GM12878 (cell line): ENCODE measurements around the gene LNX2. TPM values are rescaled to one million over a fixed set of nuclear protein-coding genes. Genes with fewer than 3 reads are reported as not detected.

Experiments
- ATAC-seq: fragments of 200-7000 bp; cut with Tn5 transposase; 3 replicates; pipeline ENCODE4 v1.9.1; 2020; ENCODE audit warnings: mild to moderate bottlenecking, moderate library complexity
- BruUV-seq: library from RNA; stranded (reverse); fragments of 400-500 nt; replicated peaks from 2 replicates; lab custom pipeline; 2021; lab: Mats Ljungman, UMichigan
- CTCF ChIA-PET: fragments of 300-600 bp; sonication (Branson Sonifier 250); formaldehyde crosslinking; extraction: SDS; loops from one replicate; lab custom pipeline; 2021; ENCODE audit warnings: inconsistent platforms; lab: Yijun Ruan, JAX
- POLR2A ChIA-PET: fragments of 350-600 bp; formaldehyde crosslinking; extraction: SDS; loops from one replicate; lab custom pipeline; 2021; ENCODE audit warnings: inconsistent platforms; lab: Charles Lee
- RAD21 ChIA-PET: fragments of 300-600 bp; sonication (Branson Sonifier 250); formaldehyde crosslinking; loops from one replicate; lab custom pipeline; 2023; ENCODE audit warnings: antibody characterized with exemption; ENCODE audit not compliant: unreplicated experiment; lab: Charles Lee
- SMC1A ChIA-PET: fragments of 300-600 bp; sonication (Branson Sonifier 250); formaldehyde crosslinking; loops from one replicate; lab custom pipeline; 2023; ENCODE audit not compliant: unreplicated experiment, uncharacterized antibody; lab: Charles Lee
- DNase-seq: peaks from one replicate; pipeline ENCODE4 v3.0.0-alpha.2; 2011; ENCODE audit warnings: low read depth, low spot score
- FAIRE-seq: peaks from 3 replicates; lab custom pipeline; 2011; peaks lifted over from hg19 to GRCh38; lab: Jason Lieb, UNC
- H2AFZ ChIP-seq: 2 replicates; pipeline ENCODE4 v1.6.0; 2011; ENCODE audit warnings: low read depth, low read length, control low read depth; ENCODE audit not compliant: control insufficient read depth
- H3K27ac ChIP-seq: 2 replicates; pipeline ENCODE4 v1.5.1; 2011; ENCODE audit warnings: control low read depth; ENCODE audit not compliant: control insufficient read depth, insufficient read depth
- H3K27me3 ChIP-seq, 2 experiments: replicated peaks in 1 of 2; 2 replicates each; pipeline versions ENCODE4 v1.6.0 to v1.6.1; 2011; ENCODE audit warnings: low read length in 1 of 2; ENCODE audit not compliant: control insufficient read depth in 2 of 2, insufficient read depth in 2 of 2
- H3K36me3 ChIP-seq, 2 experiments: 2 replicates each; pipeline ENCODE4 v1.5.1; 2011; ENCODE audit warnings: low read length in 1 of 2; ENCODE audit not compliant: control insufficient read depth in 2 of 2, insufficient read depth in 2 of 2
- H3K4me1 ChIP-seq: 2 replicates; pipeline ENCODE4 v1.6.1; 2011; ENCODE audit warnings: mild to moderate bottlenecking, low read length, moderate library complexity, mixed read lengths; ENCODE audit not compliant: control insufficient read depth, insufficient read depth
- H3K4me2 ChIP-seq: 2 replicates; pipeline ENCODE4 v1.6.0; 2011; ENCODE audit warnings: control low read depth; ENCODE audit not compliant: control insufficient read depth, insufficient read depth
- H3K4me3 ChIP-seq: fragments of 200-600 bp; sonication (generic); 2 replicates; pipeline ENCODE4 v1.5.1; 2016
- H3K79me2 ChIP-seq: 2 replicates; pipeline ENCODE4 v1.6.0; 2011; ENCODE audit warnings: low read length; ENCODE audit not compliant: control insufficient read depth, insufficient read depth
- H3K9ac ChIP-seq: 2 replicates; pipeline ENCODE4 v1.8.0; 2011; ENCODE audit warnings: low read length, control low read depth, mixed read lengths; ENCODE audit not compliant: control insufficient read depth, insufficient read depth
- H3K9me3 ChIP-seq: replicated peaks from 3 replicates; pipeline ENCODE4 v1.5.1; 2011; ENCODE audit warnings: mild to moderate bottlenecking, low read length; ENCODE audit not compliant: control insufficient read depth, insufficient read depth
- H4K20me1 ChIP-seq: 2 replicates; pipeline ENCODE4 v1.6.0; 2011; ENCODE audit not compliant: control insufficient read depth, insufficient read depth
- CHD2 ChIP-seq: IDR thresholded peaks from 2 replicates; pipeline ENCODE4 v1.6.1; 2011; ENCODE audit warnings: low read depth, low read length, improper control_type of control experiment, borderline replicate concordance
- FOS ChIP-seq: IDR thresholded peaks from 3 replicates; pipeline ENCODE4 v1.6.1; 2011; ENCODE audit warnings: borderline replicate concordance; ENCODE audit not compliant: insufficient read length; ENCODE audit errors: extremely low read depth
- HDGF ChIP-seq: fragments of 450-650 bp; IDR thresholded peaks from 2 replicates; pipeline ENCODE4 v1.6.1; 2016; ENCODE audit warnings: antibody characterized with exemption
- LARP7 ChIP-seq: fragments of 450-650 bp; IDR thresholded peaks from 2 replicates; pipeline ENCODE4 v1.6.1; 2017; ENCODE audit warnings: mild to moderate bottlenecking
- MXI1 ChIP-seq: fragments of 150-350 bp; IDR thresholded peaks from 2 replicates; pipeline ENCODE4 v1.6.1; 2011; ENCODE audit warnings: low read depth, mild to moderate bottlenecking, inconsistent platforms, low read length, improper control_type of control experiment
- MYB ChIP-seq: fragments of 150-350 bp; IDR thresholded peaks from 2 replicates; pipeline ENCODE4 v1.6.1; 2014; ENCODE audit warnings: mild to moderate bottlenecking, low read depth, low read length, borderline replicate concordance
- NR2F1 ChIP-seq: fragments of 450-650 bp; conservative IDR thresholded peaks from 2 replicates; pipeline ENCODE4 v1.6.1; 2017; ENCODE audit warnings: mild to moderate bottlenecking
- TAF1 ChIP-seq: IDR thresholded peaks from 2 replicates; pipeline ENCODE4 v1.6.1; 2011; ENCODE audit warnings: mild to moderate bottlenecking, low read depth, low read length, borderline replicate concordance
- TCF12 ChIP-seq: IDR thresholded peaks from 2 replicates; pipeline ENCODE4 v1.6.1; 2011; ENCODE audit warnings: low read depth, mild to moderate bottlenecking, low read length
- ZNF207 ChIP-seq: fragments of 450-650 bp; IDR thresholded peaks from 2 replicates; pipeline ENCODE4 v1.6.1; 2014; ENCODE audit warnings: antibody characterized with exemption, mild to moderate bottlenecking, borderline replicate concordance
- ZNF217 ChIP-seq: fragments of 450-650 bp; IDR thresholded peaks from 2 replicates; pipeline ENCODE4 v1.6.1; 2017; ENCODE audit warnings: antibody characterized with exemption, mild to moderate bottlenecking
- WGBS: methylation state at CpG from one replicate; pipeline ENCODE4 v1.1.6; 2016; ENCODE audit warnings: low lambda C conversion rate; ENCODE audit not compliant: insufficient replicate concordance, insufficient coverage; ENCODE audit errors: missing lambda C conversion rate; 5-methylcytosine and 5-hydroxymethylcytosine counted together
- in situ Hi-C: fragments of 300-500 bp; cut with MboI; formaldehyde crosslinking; loops from 9 replicates; pipeline ENCODE4 v1.14.3; 2018; ENCODE audit warnings: mixed read lengths
- intact Hi-C: fragments of 100-400 bp; cut with micrococcal nuclease; formaldehyde crosslinking; loops from one replicate; pipeline ENCODE4 v1.14.2; 2022; ENCODE audit not compliant: unreplicated experiment
- polyA plus RNA-seq, 11 experiments: library from polyadenylated mRNA; depleted of rRNA in 4 of 11; unstranded in 6 of 11; stranded (reverse) in 5 of 11; fragments of >200 nt; fragmentation: Nextera tagmentation in 4 of 11; fragmentation: Illumina TruSeq in 1 of 11; extraction: Ambion mirVana in 4 of 11; extraction: Trizol in 1 of 11; gene quantifications; 1 replicate in 1 of 11; 2 replicates in 10 of 11; pipeline versions ENCODE4 v1.2.1 to v1.2.3, GENCODE V29; 2011 to 2016; ENCODE audit warnings: inconsistent platforms in 2 of 11, missing spikeins in 2 of 11, low read depth in 1 of 11
- total RNA-seq, 4 experiments: library from RNA; depleted of rRNA in 3 of 4; stranded (reverse); fragments of >200 nt in 3 of 4; fragmentation: Illumina TruSeq in 1 of 4; extraction: Trizol in 1 of 4; gene quantifications; 2 replicates each; pipeline versions ENCODE4 v1.2.1 to v1.2.3, GENCODE V29; 2013 to 2021
- TF ChIP-seq, protein P1 (sequence below): fragments of 150-350 bp; IDR thresholded peaks from 2 replicates; pipeline ENCODE4 v1.6.1; 2014; ENCODE audit warnings: mild to moderate bottlenecking, low read depth, low read length
- TF ChIP-seq, protein P2 (sequence below): IDR thresholded peaks from 2 replicates; pipeline ENCODE4 v1.6.1; 2012; ENCODE audit warnings: low read depth, low read length, improper control_type of control experiment
- TF ChIP-seq, protein P3 (sequence below): fragments of 450-650 bp; IDR thresholded peaks from 2 replicates; pipeline ENCODE4 v1.6.1; 2017; ENCODE audit warnings: mild to moderate bottlenecking, moderate library complexity
- TF ChIP-seq, protein P4 (sequence below): fragments of 450-650 bp; IDR thresholded peaks from 2 replicates; pipeline ENCODE4 v1.6.1; 2016; ENCODE audit warnings: mild to moderate bottlenecking

The LNX2 gene
- total and polyA plus RNA-seq, 10 of the 15 experiments (the other 5 are each of a cell fraction or from before 2014, with no cell fraction given) = 1.3 to 7.7 (median 4.4) TPM

DNA sequence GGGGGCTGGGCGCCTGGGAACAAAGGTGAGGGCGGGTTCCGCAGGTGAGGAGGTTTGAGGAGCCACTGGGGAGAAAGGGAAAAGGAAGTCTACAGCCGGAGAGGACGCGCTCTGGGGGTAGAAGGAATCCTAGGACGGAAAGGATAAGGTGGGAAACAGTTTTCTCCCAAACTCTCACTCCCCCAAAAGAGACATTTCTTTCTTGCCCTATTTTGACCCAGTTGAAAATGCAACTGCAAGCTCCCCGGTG is 712 bp upstream of the LNX2 start (continued):
- TF ChIP-seq, protein P1, sequence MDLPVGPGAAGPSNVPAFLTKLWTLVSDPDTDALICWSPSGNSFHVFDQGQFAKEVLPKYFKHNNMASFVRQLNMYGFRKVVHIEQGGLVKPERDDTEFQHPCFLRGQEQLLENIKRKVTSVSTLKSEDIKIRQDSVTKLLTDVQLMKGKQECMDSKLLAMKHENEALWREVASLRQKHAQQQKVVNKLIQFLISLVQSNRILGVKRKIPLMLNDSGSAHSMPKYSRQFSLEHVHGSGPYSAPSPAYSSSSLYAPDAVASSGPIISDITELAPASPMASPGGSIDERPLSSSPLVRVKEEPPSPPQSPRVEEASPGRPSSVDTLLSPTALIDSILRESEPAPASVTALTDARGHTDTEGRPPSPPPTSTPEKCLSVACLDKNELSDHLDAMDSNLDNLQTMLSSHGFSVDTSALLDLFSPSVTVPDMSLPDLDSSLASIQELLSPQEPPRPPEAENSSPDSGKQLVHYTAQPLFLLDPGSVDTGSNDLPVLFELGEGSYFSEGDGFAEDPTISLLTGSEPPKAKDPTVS = no peak
- TF ChIP-seq MYB = no peak
- no peak for TF ChIP-seq CHD2

DNA sequence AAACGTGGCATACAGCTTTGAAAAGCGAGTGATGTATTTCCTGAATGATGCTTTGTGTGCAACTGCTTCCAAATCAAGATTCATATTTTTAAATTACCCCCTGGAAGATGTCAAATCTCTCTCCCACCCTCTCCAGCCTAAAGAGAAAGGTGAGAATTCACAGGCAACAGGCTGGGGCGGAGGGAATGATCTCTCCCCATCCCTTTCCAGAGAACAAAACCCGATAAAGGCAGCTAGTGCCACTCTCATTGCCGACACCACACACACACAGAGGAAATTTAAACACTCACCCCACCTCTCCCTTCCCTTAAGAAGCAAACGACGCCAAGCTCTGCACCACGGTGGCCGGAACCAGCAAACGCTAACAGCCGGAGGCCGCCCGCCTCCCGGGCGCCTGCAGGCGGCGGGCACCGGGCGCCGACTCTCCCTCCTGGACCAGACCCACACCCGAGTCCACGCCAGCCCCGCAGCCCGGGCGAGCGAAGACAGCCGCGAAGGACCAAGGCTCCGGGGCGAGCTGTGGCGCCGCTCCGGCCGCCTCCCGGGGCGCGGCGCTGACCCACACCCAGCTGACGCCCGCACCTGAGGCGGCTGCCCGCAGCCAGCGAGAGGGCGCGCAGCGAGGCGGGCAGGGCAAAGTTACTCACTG is 477 bp downstream of the LNX2 start:
- ChIA-PET RAD21 (interaction anchor here (0.8 to 6.0 kb wide), 9 partner anchors 8 to 205 kb away, joined by 3 to 33 read pairs (median 4); no protein-coding TSS in a partner anchor), CTCF (interaction anchor here (0.7 to 3.8 kb wide), 9 partner anchors 13 to 102 kb away, joined by 3 to 27 read pairs (median 4); no protein-coding TSS in a partner anchor), SMC1A (interaction anchor here (0.8 to 3.2 kb wide), 13 partner anchors 8 to 87 kb away, joined by 3 to 35 read pairs (median 3); no protein-coding TSS in a partner anchor), POLR2A (interaction anchor here (0.6 to 7.2 kb wide), 12 partner anchors 8 to 913 kb away, joined by 3 to 55 read pairs (median 4); partner anchors contain the start of gene GTF3A)
- Histone ChIP-seq H3K79me2 (peaks cover 62% of the 10 kb centered on the region), H4K20me1 (peaks cover under 1% of the 10 kb centered on the region; the same call in 1 of the 2 replicates), H3K9ac (peak overlapping the region; percentile 21), H2AFZ (peak overlapping the region; percentile 2), H3K4me2 (peak overlapping the region; percentile 75), H3K4me3 (peak overlapping the region; percentile 97), H3K27ac (peak overlapping the region; percentile 68), H3K27me3 (no peaks in the 10 kb centered on the region), H3K4me1 (peaks cover 8% of the 10 kb centered on the region), H3K36me3 (no peaks in the 10 kb centered on the region), H3K9me3 (no peaks in the 10 kb centered on the region)
- FAIRE-seq = no peak
- under 1% methylated on average over 45 of the region's 47 CpGs for WGBS
- intact Hi-C loops (loop anchor here (1.0 to 5.0 kb wide), 3 partner anchors 170 to 368 kb away; partner anchors contain the start of genes MTIF3 and RPL21), in situ Hi-C loops (loop anchor here (5.0 kb wide), 1 partner anchor 168 kb away; the partner anchor contains the start of gene MTIF3)
- ATAC-seq = peak; percentile 49
- no peak for DNase-seq
- no TSS peak for BruUV-seq
- TF ChIP-seq TCF12 = no peak
- TF ChIP-seq, protein P2, sequence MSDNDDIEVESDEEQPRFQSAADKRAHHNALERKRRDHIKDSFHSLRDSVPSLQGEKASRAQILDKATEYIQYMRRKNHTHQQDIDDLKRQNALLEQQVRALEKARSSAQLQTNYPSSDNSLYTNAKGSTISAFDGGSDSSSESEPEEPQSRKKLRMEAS = peak; percentile 14; the same call in 1 of the 2 replicates
- peak; percentile 99; the same call in 1 of the 2 replicates for TF ChIP-seq LARP7
- TF ChIP-seq, protein P3, sequence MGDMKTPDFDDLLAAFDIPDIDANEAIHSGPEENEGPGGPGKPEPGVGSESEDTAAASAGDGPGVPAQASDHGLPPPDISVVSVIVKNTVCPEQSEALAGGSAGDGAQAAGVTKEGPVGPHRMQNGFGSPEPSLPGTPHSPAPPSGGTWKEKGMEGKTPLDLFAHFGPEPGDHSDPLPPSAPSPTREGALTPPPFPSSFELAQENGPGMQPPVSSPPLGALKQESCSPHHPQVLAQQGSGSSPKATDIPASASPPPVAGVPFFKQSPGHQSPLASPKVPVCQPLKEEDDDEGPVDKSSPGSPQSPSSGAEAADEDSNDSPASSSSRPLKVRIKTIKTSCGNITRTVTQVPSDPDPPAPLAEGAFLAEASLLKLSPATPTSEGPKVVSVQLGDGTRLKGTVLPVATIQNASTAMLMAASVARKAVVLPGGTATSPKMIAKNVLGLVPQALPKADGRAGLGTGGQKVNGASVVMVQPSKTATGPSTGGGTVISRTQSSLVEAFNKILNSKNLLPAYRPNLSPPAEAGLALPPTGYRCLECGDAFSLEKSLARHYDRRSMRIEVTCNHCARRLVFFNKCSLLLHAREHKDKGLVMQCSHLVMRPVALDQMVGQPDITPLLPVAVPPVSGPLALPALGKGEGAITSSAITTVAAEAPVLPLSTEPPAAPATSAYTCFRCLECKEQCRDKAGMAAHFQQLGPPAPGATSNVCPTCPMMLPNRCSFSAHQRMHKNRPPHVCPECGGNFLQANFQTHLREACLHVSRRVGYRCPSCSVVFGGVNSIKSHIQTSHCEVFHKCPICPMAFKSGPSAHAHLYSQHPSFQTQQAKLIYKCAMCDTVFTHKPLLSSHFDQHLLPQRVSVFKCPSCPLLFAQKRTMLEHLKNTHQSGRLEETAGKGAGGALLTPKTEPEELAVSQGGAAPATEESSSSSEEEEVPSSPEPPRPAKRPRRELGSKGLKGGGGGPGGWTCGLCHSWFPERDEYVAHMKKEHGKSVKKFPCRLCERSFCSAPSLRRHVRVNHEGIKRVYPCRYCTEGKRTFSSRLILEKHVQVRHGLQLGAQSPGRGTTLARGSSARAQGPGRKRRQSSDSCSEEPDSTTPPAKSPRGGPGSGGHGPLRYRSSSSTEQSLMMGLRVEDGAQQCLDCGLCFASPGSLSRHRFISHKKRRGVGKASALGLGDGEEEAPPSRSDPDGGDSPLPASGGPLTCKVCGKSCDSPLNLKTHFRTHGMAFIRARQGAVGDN = peak; percentile 64
- TF ChIP-seq FOS = no peak
- TF ChIP-seq HDGF = no peak
- TF ChIP-seq TAF1 = 0 out of 2 replicates have a peak, but pooled peaks have one; percentile 4
- TF ChIP-seq ZNF217 = 0 out of 2 replicates have a peak, but pooled peaks have one; percentile 63
- peak; percentile 21 for TF ChIP-seq MXI1
- TF ChIP-seq, protein P4, sequence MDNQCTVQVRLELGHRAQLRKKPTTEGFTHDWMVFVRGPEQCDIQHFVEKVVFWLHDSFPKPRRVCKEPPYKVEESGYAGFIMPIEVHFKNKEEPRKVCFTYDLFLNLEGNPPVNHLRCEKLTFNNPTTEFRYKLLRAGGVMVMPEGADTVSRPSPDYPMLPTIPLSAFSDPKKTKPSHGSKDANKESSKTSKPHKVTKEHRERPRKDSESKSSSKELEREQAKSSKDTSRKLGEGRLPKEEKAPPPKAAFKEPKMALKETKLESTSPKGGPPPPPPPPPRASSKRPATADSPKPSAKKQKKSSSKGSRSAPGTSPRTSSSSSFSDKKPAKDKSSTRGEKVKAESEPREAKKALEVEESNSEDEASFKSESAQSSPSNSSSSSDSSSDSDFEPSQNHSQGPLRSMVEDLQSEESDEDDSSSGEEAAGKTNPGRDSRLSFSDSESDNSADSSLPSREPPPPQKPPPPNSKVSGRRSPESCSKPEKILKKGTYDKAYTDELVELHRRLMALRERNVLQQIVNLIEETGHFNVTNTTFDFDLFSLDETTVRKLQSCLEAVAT = no peak
- TF ChIP-seq NR2F1 = peak; percentile 81
- TF ChIP-seq ZNF207 = peak; percentile 88
